Panc1 (cell line): ENCODE results near the gene IL36RN.

Experiments used
- CTCF ChIP-seq: fragments of 450-650 bp; IDR thresholded peaks from 2 replicates; pipeline ENCODE4 v1.5.1; 2017; ENCODE audit warnings: mild to moderate bottlenecking
- SIN3A ChIP-seq: IDR thresholded peaks from 2 replicates; pipeline ENCODE4 v1.6.1; 2012; ENCODE audit warnings: low read depth, mild to moderate bottlenecking, low read length, moderate library complexity, borderline replicate concordance; ENCODE audit not compliant: insufficient read depth
- TF ChIP-seq, protein P1 (sequence below), 2 experiments: IDR thresholded peaks; 2 replicates each; pipeline ENCODE4 v1.6.1; 2011 to 2012; ENCODE audit warnings: low read depth in 2 of 2, control low read depth in 1 of 2, low read length in 1 of 2, mild to moderate bottlenecking in 1 of 2, moderate library complexity in 1 of 2; ENCODE audit not compliant: insufficient read depth in 1 of 2

DNA sequence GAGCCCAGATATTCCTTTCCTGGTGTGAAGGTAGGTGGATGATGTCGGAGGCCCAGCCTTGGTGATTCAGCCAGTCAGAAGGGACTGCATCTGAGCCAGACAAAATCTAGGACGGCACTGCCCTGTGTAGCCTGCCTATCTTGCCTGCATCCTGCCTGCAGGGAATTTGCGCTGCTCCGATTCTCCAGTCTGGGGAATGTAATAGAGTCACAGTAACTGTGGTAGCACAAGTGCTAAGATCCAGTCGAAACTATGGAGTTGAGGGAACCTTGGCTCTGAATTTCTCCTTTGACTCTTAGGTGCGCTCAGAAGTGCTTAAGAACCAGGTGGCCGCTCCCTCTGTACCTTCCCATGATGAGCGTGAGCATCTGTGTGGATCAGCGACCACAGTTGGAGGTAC is 22.2 kb upstream of the IL36RN start:
- TF ChIP-seq CTCF (no peak), SIN3A (no peak)
- TF ChIP-seq, protein P1, sequence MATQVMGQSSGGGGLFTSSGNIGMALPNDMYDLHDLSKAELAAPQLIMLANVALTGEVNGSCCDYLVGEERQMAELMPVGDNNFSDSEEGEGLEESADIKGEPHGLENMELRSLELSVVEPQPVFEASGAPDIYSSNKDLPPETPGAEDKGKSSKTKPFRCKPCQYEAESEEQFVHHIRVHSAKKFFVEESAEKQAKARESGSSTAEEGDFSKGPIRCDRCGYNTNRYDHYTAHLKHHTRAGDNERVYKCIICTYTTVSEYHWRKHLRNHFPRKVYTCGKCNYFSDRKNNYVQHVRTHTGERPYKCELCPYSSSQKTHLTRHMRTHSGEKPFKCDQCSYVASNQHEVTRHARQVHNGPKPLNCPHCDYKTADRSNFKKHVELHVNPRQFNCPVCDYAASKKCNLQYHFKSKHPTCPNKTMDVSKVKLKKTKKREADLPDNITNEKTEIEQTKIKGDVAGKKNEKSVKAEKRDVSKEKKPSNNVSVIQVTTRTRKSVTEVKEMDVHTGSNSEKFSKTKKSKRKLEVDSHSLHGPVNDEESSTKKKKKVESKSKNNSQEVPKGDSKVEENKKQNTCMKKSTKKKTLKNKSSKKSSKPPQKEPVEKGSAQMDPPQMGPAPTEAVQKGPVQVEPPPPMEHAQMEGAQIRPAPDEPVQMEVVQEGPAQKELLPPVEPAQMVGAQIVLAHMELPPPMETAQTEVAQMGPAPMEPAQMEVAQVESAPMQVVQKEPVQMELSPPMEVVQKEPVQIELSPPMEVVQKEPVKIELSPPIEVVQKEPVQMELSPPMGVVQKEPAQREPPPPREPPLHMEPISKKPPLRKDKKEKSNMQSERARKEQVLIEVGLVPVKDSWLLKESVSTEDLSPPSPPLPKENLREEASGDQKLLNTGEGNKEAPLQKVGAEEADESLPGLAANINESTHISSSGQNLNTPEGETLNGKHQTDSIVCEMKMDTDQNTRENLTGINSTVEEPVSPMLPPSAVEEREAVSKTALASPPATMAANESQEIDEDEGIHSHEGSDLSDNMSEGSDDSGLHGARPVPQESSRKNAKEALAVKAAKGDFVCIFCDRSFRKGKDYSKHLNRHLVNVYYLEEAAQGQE (IDR thresholded peaks at IDR 0.05; ENCODE audit: insufficient read depth in 1 of 2, low read depth in 2 of 2, low read length in 1 of 2), result no peak
